Osteocyte (in vitro differentiated cells): Measurements from ENCODE around the gene PHRF1. TPM values are rescaled to one million over a fixed set of nuclear protein-coding genes. Genes with fewer than 3 reads are reported as not detected.

Experiments
- DNase-seq: peaks from one replicate; pipeline ENCODE4 v3.0.0; 2021; ENCODE audit warnings: mixed read lengths; ENCODE audit not compliant: unreplicated experiment; ENCODE audit errors: extremely low spot score
- H3K27ac Mint-ChIP-seq: one replicate; pipeline ENCODE4 v1.8.0; 2021; ENCODE audit warnings: mild to moderate bottlenecking, mixed read lengths; ENCODE audit not compliant: unreplicated experiment
- H3K27me3 Mint-ChIP-seq: one replicate; pipeline ENCODE4 v1.8.0; 2021; ENCODE audit warnings: mixed read lengths; ENCODE audit not compliant: unreplicated experiment
- H3K36me3 Mint-ChIP-seq: one replicate; pipeline ENCODE4 v1.8.0; 2021; ENCODE audit warnings: mixed read lengths; ENCODE audit not compliant: unreplicated experiment
- H3K4me1 Mint-ChIP-seq: one replicate; pipeline ENCODE4 v1.8.0; 2021; ENCODE audit warnings: mixed read lengths; ENCODE audit not compliant: unreplicated experiment
- H3K4me3 Mint-ChIP-seq: one replicate; pipeline ENCODE4 v1.8.0; 2021; ENCODE audit warnings: mild to moderate bottlenecking, moderate library complexity, mixed read lengths; ENCODE audit not compliant: unreplicated experiment
- H3K9me3 Mint-ChIP-seq: one replicate; pipeline ENCODE4 v1.8.0; 2021; ENCODE audit warnings: mixed read lengths; ENCODE audit not compliant: unreplicated experiment
- total RNA-seq: library from RNA; stranded (reverse); gene quantifications from 2 replicates; pipeline ENCODE4 v1.2.1, GENCODE V29; 2021
- TF ChIP-seq, protein P1 (sequence below): fragments of 200-600 bp; sonication (generic); IDR thresholded peaks from 2 replicates; pipeline ENCODE4 v1.5.0; 2021; ENCODE audit warnings: antibody characterized with exemption, mild to moderate bottlenecking, moderate library complexity

Gene PHRF1
- total RNA-seq, 1 donor from 2014 or later, result 31.5 TPM

DNA sequence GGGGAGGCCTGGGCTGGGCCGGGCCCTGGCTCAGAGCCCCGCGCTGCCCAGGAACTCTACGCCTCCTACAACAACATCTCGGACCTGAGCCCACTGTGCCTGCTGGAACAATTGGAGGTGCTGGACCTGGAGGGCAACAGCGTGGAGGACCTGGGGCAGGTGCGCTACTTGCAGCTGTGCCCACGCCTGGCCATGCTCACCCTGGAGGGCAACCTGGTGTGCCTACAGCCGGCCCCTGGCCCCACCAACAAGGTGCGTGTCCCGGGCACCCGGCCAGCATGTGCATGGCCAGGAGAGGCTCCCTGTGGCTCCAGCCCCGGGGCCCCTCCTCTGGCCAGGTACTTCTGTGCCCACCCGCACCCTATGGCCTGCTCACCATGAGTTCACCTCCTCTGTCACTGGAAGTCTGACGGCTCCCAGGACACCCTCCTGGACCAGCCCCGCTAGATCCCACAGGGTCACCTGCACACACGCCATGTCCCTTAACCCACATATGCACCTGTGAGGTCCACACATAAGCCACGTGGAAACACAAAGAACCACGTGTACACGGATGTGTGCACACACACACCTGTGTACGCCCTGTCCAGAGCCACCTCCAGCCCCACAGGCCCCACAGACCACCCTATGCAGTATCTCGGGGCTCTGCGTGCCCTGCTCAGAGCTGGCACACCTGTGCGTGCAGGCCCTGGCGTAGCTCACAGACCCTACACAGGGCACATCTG lies 26.1 kb upstream of the PHRF1 start:
- no peak for DNase-seq
- no peaks in the 10 kb centered on the region for H3K4me1 Mint-ChIP-seq
- no peak overlapping the region for H3K4me3 Mint-ChIP-seq
- H3K27ac Mint-ChIP-seq, result no peak overlapping the region
- TF ChIP-seq, protein P1, sequence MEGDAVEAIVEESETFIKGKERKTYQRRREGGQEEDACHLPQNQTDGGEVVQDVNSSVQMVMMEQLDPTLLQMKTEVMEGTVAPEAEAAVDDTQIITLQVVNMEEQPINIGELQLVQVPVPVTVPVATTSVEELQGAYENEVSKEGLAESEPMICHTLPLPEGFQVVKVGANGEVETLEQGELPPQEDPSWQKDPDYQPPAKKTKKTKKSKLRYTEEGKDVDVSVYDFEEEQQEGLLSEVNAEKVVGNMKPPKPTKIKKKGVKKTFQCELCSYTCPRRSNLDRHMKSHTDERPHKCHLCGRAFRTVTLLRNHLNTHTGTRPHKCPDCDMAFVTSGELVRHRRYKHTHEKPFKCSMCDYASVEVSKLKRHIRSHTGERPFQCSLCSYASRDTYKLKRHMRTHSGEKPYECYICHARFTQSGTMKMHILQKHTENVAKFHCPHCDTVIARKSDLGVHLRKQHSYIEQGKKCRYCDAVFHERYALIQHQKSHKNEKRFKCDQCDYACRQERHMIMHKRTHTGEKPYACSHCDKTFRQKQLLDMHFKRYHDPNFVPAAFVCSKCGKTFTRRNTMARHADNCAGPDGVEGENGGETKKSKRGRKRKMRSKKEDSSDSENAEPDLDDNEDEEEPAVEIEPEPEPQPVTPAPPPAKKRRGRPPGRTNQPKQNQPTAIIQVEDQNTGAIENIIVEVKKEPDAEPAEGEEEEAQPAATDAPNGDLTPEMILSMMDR, result no peak
- no peaks in the 10 kb centered on the region for H3K36me3 Mint-ChIP-seq
- peaks cover 2% of the 10 kb centered on the region for H3K27me3 Mint-ChIP-seq
- H3K9me3 Mint-ChIP-seq, result no peaks in the 10 kb centered on the region

DNA sequence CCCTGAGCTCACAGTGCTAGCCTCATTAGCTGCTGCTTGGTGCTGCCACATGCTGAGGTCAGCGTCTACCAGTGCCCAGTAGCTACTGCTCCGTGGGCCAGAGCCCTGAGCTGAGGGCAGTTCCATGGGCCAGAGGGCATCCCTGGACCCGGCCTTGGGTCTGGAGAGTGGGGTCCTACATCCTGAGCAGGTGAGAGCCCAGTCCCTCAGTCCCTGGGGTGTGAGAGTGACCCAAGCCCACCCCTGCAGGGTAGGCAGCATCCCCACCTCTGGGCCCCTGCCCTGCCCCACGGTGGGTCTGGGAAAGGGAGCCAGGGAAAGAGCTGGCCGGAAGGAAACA lies 25.6 kb upstream of the PHRF1 start:
- Mint-ChIP-seq H3K4me3 (no peak overlapping the region), H3K36me3 (no peaks in the 10 kb centered on the region), H3K4me1 (no peaks in the 10 kb centered on the region), H3K9me3 (no peaks in the 10 kb centered on the region), H3K27ac (no peak overlapping the region), H3K27me3 (peaks cover 2% of the 10 kb centered on the region)
- TF ChIP-seq, protein P1, result no peak
- no peak for DNase-seq

DNA sequence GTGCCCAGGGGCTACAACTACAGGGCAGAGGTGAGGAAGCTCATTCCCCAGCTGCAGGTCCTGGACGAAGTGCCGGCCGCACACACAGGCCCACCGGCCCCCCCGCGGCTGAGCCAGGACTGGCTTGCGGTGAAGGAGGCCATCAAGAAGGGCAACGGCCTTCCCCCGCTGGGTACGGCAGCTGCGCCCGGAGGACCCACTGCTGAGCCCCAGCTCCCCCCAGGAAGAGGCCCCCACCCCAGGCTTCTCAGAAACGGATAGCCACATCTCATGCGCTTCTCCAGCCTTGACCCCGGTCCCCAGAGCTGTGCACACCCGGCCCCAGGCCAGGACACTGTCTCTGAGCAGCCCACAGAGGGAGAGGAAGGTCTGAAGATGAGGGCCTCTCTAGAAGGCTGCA lies 25.1 kb upstream of the PHRF1 start:
- TF ChIP-seq, protein P1, result no peak
- H3K27me3 Mint-ChIP-seq, result peaks cover 2% of the 10 kb centered on the region
- H3K27ac Mint-ChIP-seq, result no peak overlapping the region
- no peak overlapping the region for H3K4me3 Mint-ChIP-seq
- H3K4me1 Mint-ChIP-seq, result no peaks in the 10 kb centered on the region
- H3K36me3 Mint-ChIP-seq, result no peaks in the 10 kb centered on the region
- no peaks in the 10 kb centered on the region for H3K9me3 Mint-ChIP-seq
- no peak for DNase-seq

DNA sequence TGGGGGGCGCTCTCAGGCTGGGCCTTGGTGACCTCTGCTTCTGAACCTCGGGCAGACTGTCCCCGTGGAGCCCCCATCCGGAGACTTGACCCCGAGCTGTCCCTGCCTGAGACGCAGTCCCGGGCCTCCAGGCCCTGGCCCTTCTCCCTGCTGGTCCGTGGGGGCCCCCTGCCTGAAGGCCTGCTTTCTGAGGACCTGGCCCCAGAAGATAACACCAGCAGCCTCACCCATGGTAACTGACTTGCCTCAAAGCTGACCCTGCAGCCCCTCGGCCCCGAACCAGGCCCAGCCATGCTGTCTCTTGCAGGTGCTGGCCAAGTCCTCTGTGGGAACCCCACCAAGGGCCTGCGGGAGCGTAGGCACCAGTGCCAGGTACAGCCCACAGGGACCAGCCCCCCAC lies 24.7 kb upstream of the PHRF1 start:
- DNase-seq, result no peak
- Mint-ChIP-seq H3K4me1 (no peaks in the 10 kb centered on the region), H3K36me3 (no peaks in the 10 kb centered on the region), H3K27me3 (peaks cover 7% of the 10 kb centered on the region), H3K9me3 (no peaks in the 10 kb centered on the region), H3K4me3 (no peak overlapping the region), H3K27ac (no peak overlapping the region)
- TF ChIP-seq, protein P1, result no peak

DNA sequence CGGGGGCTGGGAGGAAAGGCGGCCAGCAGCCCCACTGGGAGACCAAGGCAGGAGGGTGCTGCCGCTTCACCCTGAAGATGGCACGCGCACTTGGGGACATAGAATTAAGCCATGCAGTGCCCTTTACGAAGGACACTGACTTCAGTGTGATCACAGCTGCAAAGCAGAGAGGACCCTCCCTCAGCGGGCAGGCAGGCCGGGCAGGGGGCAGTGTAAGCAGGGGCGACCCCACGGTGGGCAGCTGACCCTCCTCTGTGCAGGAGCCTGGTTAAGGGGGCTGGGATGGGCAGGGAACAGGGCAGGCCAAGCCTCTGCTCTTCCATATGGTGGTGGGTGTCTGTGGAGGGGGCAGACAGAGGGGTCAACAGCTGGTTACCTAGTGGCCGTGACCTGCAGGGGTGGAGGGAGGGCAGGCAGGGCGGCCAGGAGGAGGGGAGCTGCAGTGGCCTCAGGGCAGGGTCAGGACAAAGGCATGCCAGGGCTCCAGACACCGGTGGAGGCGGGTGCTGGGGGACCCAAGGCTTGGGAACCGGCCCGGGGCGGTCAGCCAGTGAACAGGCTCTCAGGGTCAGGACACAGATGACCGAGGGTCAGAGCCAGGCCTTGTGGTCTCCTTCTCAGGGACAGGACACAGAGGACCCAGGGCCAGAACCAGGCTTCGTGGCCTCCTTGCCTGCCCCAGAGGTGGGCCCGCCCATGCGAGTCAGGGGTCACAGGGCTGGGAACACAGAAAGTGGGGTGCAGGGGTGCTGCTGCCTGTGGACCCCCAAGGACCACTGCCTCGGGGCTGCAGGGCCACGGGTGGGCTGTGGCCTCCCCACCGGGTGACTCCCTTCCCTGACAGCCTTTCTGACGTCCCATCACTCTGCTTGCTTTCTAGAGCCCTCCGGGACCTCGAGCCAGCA lies 22.9 kb upstream of the PHRF1 start:
- Mint-ChIP-seq H3K9me3 (no peaks in the 10 kb centered on the region), H3K27ac (no peak overlapping the region), H3K36me3 (no peaks in the 10 kb centered on the region), H3K4me1 (no peaks in the 10 kb centered on the region), H3K27me3 (peaks cover 15% of the 10 kb centered on the region), H3K4me3 (no peak overlapping the region)
- no peak for DNase-seq
- TF ChIP-seq, protein P1, result no peak
